Suppressor macrophage (primary cell): ENCODE results near the gene OR5AS1.
"Not testable (repeated sequence)": the region's sequence is repeated elsewhere in the genome, so short reads cannot be mapped to it uniquely, and the experiment has no call there.

ENCODE experiments used
- DNase-seq, 4 experiments: peaks; one replicate each; pipeline ENCODE4 v3.0.0-alpha.2; 2020 to 2022
- total RNA-seq, 17 experiments: gene quantifications; one replicate each; lab custom pipeline; 2026; ENCODE audit warnings: mixed read lengths in 6 of 17, inconsistent platforms in 3 of 17; lab: John Stamatoyannopoulos, UW

The OR5AS1 gene
- 0 to 2.8 (median 0) reads per million in 17 experiments for total RNA-seq

- DNase-seq: no peak
Measured at GRCh38 chr11:56027354-56027753, at the start of gene OR5AS1. Gene OR5AS1, plus strand, starts transcription at chr11:56027654. Its CDS starts 2,765 bp downstream, at chr11:56030419.

- DNase-seq: no peak
Measured at GRCh38 chr11:55994525-55994924, 32.9 kb upstream of the OR5AS1 start, which contains the start of gene OR5F1. Gene OR5F1, minus strand, starts transcription at chr11:55994625. Its CDS starts 0 bp downstream, at chr11:55994625.

- no peak for DNase-seq
Measured at GRCh38 chr11:56010716-56011115, 16.7 kb upstream of the OR5AS1 start.

- no peak for DNase-seq
Measured at GRCh38 chr11:56013805-56014204, 13.6 kb upstream of the OR5AS1 start.

GRCh38 chr11:56045538-56045937, 18.1 kb downstream of the OR5AS1 start:
- DNase-seq: no peak

- DNase-seq: no peak
Measured at GRCh38 chr11:56048480-56048879, 21.0 kb downstream of the OR5AS1 start.

- no peak for DNase-seq
Measured at GRCh38 chr11:56049487-56049886, 22.0 kb downstream of the OR5AS1 start.

- DNase-seq: not testable (repeated sequence)
Measured at GRCh38 chr11:56056366-56056765, 28.9 kb downstream of the OR5AS1 start.

- not testable (repeated sequence) for DNase-seq
Measured at GRCh38 chr11:56057661-56058237, 30.3 kb downstream of the OR5AS1 start.

GRCh38 chr11:56058260-56058780, 30.9 kb downstream of the OR5AS1 start:
- not testable (repeated sequence) for DNase-seq

GRCh38 chr11:56066980-56067379, 39.5 kb downstream of the OR5AS1 start:
- DNase-seq: no peak
